ENCODE data around the gene IFI35. TPM values are rescaled to one million over a fixed set of nuclear protein-coding genes. Genes with fewer than 3 reads are reported as not detected.
"Not testable (repeated sequence)": the region's sequence is repeated elsewhere in the genome, so short reads cannot be mapped to it uniquely, and the experiment has no call there.

The IFI35 gene
- total RNA-seq, 1 donor from 2014 or later, result 18.5 TPM

DNA sequence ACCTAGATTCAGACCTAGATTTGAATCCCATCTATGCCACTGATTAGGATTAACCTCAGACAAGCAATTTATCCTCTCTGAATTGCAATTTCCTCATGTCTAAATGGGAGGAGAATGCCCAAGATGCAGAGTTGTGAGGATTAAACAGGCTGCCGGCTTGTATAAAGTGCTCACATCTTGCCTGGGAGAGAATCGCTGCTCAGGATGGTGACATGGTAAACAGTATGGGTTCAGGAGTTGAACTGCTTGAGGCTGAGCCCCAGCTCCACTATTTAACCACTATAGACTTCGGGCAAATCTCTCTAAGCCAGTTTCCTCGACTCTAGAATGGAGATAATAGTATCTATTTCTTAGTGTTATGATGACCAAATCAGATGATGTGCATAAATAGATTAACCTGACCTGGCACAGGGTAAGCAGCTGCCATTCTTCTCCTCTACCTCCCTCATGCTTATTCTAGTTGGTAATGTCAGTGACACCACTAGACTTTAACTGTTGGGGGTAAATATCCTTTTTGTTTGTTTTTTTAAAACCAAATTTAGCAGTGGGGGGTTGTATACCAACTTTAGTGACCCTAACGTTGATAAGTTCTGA lies 9.1 kb upstream of the IFI35 start:
- no peak for DNase-seq (ENCODE audit: low read depth)

DNA sequence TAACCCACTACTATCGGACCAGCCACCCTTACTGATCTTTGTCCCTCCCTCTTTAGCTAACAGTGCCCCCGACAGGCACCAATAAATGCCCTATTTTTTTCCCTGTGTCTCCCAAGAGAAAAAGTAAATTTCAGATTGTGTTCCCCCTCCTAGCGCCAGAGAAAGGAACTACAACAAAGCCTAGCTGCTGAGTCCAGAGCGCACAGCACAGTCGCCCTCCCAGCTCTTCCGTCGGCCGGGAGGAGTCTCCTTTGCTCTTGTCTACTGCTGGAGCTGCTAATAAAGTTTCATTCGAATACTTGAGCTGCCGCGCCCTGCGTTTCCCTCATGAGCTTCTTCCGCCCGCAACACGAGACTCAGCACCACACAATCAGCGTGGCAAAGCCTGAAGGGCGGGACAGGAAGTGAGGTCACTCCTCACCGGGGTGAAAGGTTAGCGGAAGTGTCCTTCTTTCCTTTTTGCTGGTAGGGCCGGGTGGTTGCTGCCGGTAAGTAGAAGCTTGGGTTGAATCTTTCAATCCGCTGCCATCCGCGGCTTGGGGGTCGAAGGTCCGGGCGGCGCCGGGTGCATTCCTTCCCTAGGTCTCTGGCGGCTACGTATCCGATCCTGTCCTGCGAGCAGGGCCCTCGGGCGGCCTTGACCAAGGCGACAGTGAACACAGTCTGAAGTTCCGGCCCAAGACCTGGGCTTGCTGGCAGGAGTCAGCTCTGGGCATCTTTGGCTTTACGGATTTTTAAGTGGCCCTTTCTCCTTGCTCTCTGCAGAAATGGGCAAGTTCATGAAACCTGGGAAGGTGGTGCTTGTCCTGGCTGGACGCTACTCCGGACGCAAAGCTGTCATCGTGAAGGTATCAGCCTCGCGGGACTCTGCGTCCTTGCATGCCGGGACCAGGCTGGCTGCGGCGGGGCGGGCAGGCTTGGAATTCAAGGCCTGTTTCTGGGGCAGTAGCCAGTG lies 8.3 kb upstream of the IFI35 start, which contains the start of gene RPL27:
TSS of gene RPL27 (plus strand) at position 436 of the 955 bp plus-strand sequence. CDS start at position 768, 332 bp downstream.
- DNase-seq (ENCODE audit: low read depth), result peak; percentile 100

DNA sequence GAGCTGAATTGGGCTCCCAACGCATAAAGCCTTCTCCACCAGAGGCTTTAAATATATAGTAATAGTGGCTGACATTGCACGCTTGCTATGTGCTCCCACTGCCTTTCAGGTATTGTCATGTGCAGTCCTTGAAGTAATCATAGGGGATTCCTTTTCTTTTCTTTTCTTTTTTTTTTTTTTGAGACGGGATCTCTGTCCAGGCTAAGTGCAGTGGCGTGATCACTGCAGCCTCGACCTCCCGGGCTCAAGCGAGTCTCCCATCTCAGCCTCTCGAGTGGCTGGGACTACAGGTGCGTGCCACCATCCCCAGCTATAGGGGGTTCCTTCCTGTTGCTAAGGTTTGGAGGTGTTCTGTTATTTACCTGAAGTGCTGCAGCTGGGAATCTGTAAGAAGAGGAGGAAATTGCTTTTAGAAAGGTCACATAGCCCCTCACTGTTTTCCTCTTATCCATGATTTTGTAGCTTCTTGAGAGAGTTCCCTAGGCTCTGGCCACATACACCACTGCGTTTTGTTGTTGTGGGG lies 7.5 kb upstream of the IFI35 start:
- no peak for DNase-seq (ENCODE audit: low read depth)

DNA sequence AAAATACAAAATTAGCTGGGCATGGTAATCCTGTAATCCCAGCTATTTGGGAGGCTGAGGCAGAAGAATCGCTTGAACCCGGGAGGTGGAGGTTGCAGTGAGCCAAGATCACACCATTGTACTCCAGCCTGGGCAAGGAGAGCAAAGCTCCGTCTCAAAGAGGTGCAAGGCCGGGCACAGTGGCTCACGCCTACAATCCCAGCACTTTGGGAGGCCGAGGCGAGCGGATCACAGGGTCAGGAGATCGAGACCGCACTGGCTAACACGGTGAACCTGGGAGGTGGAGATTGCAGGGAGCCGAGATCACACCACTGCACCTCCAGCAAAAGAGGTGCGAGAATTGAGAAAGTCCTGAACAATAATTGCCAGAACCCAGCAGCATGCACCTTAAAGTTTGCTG lies 5.7 kb upstream of the IFI35 start:
- DNase-seq (ENCODE audit: low read depth), result not testable (repeated sequence)

DNA sequence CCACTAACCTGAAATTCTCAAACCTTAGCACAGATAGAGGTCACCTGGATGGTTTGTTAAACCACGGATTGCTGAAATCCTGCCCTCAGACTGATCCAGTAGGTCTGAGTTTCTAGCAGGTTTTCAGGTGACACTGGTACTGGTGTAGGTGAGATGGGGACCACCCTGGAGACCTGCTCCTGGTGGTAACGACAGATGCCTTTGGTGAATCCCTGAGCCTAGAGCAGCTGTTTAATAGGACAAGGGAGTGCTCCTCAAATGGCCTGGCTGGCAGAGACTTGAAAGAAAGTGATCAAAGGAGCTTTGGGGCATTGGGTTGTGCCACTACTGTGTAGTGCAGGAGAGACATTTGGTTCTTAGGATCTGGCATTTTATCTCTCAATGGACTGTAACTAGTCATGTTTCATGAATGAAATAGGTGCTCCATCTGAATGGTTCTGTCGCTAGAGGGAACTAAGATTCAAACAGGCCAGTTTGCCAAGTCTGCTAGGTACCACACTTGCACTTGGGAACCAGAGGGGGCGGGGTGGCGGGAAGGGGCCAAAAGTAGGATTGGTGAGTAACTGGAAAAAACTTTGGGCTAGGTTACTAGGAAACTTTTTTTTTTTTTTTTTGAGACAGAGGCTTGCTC lies 2.9 kb upstream of the IFI35 start:
- DNase-seq (ENCODE audit: low read depth), result peak; percentile 72

DNA sequence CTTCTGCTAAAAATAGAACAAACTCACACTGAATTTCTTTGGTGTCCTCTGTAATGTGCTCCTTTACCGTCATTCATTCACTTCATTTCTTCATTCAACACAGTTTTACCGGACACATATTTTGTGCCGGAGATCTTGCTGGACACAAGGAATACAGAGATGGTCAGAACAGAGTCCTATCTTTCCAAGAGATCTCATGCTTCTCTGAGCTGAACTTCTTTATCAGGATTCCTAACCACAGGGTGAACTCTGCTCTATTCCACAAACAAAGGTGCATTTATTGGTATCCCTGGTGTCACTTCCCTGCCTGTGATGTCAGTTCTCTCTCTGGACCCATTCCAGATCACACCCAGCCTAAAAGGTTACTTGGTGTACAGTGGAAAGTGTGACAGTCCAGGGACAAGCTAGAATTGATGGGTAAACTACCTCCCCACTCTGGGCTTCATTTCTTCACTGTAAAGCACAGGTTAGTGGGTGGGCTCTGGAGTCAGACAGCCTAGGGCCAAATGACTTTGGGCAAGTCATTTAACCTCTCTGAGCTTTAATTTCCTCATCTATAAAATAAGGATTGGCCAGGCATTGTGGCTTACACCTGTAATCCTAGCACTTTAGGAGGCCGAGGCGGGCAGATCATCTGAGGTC lies 4.2 kb downstream of the IFI35 start:
- no peak for DNase-seq (ENCODE audit: low read depth)

DNA sequence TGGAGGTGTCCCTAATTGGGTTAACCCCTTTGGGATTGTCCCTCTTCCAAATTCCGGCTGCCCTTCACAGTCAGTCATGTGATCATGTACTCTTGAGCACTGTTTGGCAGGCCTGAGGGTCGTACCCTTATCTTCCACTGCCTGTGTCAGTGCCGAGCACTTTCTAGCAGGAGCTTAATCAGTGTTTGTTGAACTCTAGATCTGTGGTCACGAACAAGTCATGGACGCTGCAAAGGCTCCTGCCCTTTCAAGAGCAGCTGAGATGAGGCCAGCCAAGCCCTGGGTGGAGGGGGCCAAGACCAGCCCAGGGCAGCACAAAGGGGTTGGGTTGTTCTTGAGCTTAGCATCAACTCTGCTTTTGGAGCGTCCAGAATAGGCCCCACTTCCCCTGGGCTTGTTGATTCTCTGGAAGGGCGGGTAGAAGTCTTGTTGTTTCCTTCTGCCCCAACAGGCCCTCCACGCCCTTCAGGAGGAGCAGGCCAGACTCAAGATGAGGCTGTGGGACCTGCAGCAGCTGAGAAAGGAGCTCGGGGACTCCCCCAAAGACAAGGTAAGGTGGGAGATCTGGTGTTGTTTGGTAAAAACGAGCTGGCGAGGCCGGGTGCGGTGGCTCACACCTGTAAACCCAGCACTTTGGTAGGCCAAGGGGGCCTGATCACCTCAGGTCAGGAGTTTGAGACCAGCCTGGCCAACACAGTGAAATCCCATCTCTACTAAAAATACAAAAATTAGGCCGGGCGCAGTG lies 5.3 kb downstream of the IFI35 start:
- peak; percentile 54 for DNase-seq (ENCODE audit: low read depth)

DNA sequence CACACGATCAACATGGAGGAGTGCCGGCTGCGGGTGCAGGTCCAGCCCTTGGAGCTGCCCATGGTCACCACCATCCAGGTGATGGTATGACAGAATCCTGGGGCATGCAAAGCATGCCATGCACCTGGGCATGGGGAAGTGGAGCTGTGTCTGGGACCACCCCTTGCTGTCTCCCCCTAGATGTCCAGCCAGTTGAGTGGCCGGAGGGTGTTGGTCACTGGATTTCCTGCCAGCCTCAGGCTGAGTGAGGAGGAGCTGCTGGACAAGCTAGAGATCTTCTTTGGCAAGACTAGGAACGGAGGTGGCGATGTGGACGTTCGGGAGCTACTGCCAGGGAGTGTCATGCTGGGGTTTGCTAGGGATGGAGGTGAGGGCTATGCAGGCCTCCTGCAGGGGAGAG lies 6.7 kb downstream of the IFI35 start:
- DNase-seq (ENCODE audit: low read depth), result no peak

DNA sequence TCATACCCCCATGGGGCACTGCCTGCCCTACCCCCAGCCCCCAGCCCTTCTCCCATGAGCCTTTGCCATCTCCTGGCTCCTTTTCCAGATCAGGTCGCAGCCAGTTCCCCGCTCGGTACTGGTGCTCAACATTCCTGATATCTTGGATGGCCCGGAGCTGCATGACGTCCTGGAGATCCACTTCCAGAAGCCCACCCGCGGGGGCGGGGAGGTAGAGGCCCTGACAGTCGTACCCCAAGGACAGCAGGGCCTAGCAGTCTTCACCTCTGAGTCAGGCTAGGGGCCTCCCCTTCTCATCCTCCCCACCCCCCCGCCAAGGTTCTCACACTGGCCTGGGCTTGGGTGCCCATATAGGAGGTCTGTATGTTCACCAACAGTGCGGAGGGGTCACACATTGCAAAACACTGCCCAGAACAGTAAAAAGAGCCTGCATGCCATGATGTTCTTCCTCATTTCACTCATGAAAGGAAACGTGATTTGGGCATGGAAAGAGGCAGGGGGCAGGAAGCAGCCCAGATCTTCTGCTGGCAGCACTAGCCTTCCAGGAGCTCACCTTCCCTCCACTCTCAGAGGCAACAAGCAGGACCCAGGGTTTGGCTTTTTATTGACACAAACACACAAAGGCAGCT lies 7.5 kb downstream of the IFI35 start:
- no peak for DNase-seq (ENCODE audit: low read depth)

DNA sequence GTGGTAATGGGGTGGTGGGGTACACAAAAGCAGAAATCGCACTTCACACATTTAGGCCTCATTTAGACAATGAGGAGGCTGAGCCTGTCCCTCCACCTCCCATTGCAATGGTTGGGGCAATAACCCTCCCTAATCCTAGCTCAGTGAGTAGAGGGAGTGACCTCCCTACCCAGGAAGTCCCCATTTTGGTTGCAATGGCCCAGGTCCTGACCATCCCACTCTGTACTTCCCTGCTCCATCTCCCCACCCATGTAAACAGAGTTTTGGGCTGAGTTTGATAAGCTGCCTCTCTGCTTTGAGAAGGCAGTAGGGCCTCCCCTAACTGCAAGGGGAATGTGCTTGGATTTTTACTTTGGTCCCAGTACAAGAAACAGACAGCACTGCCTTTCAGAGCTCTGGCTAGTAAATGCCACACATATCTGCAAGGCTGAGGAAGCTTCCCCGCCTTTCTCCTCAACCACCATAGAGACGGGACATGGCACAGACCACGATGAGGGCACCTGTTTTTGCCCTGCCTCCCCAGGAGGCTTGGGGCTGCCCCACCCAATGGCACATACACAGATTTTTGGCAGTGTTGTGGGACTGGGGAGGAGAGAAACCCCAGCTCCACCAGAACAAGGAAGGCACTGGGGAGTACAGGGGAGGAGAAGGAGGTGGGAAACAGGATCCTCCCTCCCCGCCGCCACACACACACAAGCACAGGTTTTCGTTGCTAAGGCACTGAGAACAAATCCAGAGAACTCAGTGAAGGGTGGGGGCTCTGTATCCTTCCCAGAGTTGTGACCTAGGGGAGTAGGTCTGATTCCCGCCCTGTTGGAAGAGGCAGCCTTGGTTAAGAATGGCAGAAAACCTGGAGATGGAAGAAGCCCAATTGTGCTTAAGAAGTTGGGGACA lies 8.3 kb downstream of the IFI35 start:
- DNase-seq (ENCODE audit: low read depth), result peak; percentile 95

DNA sequence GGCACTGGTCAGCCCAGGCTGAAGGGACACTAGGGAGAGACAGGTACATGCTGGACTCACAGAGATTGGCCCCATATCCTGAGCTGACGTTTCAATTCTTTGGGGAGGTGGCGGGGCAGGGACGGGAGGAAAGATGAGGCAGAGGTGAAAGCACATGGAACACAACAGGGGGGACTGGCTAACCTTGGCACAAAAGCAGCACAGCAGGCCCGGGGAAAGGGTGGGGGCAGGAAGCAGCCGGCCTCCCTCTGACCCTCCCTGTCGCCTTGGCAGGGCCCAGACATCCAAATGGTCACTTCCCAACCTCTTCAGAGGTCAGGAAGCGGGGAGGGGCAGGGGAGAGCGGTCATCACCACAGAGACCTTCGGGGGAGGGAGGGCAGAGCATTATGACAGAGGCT lies 9.0 kb downstream of the IFI35 start:
- peak; percentile 73 for DNase-seq (ENCODE audit: low read depth)

DNA sequence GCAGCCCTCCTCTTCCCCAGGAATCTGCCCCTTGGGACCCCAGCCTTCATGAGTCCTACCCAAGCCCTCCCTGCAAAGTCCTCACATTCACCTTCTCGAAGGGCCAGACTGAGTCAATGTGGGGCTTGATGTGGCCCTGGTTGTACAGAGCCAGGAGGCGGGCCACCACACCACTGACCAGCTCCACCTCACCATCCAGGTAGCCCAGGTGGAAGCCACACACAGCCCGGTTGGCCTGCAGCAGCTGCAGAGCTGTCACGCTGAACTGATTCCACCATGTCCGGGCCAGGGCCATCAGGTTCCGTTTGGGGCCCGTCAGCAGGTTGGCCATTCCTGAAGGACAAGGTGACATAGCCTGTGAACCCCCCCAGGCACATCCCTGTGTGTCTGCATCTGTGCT lies 9.6 kb downstream of the IFI35 start:
- no peak for DNase-seq (ENCODE audit: low read depth)

DNA sequence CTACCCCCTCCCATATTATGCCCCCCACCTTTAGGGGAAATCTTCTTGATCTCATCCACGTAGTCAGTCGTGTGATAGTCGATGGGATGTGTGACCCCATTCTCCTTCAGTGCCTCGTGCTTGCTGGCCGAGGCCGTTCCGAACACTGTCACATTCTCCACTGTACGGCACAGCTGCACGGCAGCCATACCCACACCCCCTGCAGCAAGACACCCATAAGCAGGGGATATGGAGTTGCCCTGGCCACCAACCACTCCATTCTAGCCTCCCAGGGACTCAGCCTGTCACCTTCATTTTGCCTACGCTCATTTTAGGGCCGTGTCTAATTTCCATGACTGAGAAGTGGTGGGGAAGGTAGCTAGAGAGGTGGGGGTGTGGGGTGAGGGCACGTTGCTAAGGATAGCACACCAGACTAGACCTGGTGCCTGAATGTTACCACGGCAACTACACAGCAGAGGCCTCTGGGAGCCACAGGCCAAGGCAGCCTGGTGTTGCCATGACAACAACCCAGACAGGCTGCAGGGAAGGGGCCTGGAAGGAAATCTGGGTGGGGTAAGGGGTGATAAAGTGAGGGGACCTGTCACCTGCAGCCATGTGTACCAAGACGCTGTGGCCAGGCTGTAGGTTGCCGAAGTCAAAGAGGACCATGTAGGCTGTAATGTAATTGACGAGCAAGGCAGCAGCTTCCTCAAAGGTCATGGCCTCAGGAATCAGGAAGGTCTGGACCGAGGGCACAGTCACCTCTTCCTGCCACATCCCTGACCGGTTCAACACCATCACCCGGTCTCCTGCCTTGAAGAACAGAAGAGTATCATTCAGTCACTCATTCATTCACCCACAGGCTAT lies 11.6 kb downstream of the IFI35 start:
- no peak for DNase-seq (ENCODE audit: low read depth)

DNA sequence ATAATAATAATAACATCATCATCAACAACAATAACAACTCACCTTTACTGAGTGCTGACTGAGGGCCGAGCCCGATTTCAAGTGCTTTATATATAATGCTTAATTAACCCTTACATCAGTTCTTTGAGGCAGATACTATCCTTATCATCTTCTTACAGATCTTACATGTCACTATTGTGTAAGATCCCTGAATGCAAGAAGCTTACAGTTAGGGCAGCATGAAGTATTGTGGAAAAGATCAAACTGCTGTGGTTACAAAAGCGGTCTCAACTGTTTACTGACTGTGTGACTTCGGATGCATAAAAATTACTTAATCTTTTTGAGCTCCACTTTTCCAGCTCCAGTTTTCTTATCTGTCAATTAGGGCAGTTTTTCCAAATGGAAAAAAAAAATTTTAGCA lies 12.3 kb downstream of the IFI35 start:
- no peak for DNase-seq (ENCODE audit: low read depth)

DNA sequence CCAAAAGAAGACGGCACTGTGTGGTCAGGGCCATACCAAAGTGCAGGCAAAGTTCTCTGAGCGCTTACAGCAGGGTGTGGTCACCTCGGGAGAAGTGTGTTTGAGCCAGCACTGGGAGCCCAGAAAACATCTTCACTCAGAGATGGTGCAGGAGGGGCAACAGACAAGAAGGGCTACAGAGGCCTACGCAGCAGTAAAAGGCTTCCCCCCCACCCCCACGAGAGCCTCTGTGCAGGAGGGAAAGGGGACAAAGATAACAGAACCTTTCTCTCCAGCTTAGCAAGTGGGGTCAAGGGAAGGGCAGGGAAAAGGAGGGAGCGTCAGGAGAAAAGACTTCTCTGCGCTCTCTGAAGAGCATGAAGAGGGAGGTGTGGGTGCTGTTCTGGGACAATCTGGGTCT lies 12.8 kb downstream of the IFI35 start:
- no peak for DNase-seq (ENCODE audit: low read depth)

DNA sequence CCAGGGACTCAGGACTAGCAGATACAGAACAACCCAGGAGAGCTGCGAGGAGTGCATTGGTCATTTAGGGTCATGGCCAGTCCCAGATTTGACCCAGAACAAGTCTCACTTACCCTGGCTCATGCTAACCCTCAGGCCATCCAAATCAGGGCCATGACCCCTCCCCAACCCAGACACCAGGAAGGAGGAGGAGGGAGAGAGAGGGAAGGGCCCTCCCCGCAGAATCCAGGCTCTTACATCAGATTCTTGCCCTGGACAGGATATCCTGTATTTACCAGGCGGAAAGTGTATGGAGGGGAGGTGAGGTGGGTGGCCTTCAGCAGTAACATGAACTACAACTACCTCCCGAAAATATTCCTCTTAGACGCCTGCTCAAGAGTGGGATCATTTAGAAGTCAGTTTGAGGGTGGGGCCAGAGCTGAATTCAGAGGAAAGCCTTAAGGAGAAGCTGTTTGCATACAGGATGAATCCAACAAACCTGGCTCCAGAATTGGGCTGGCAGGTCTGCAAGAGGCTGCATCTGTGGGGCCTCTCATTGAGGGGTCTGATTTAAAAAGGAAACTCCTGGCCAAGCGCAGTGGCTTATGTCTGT lies 13.5 kb downstream of the IFI35 start:
- no peak for DNase-seq (ENCODE audit: low read depth)

DNA sequence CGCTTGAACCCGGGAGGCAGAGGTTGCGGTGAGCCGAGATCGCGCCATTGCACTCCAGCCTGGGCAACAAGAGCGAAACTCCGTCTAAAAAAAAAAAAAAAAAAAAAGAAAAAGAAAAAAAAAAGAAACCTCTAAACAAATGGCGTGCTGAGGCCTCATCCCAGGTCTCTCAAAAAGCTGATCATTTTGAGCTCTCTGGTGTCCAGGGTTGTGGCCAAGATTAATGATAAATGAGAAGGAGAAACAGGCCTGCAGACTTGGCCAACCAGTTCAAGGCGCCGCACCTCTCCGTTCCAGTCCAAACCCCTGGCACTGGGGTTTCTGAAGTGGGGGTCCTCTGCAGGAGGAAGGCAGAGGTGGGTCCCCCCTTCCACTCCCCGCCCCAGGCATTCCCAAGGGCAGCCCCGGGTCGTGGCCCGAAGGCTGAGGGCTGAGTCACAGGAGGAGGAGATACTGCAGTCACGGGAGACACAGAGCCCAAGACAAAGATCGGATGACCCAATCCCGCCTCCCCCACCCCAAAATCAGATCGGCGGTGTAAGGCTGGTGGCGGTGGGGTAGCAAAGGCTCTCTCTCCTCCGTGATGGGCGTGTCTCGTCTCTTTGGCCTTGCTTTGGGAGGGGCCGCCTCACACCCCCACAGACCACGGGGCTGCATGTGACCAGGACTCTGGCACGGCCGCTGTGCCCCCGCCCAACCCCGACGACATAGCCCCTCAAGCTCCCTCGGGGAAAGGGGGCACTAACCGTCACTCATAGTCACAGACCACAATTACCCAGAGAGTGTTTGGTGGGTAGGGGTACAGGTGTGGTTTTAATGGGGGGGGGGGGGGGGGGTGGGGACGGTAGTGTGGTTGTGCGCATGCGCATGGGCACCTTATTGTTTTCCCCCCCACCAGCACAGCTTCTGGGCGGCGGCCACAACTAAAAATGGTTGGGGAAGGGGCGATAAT lies 14.5 kb downstream of the IFI35 start:
- peak; percentile 95 for DNase-seq (ENCODE audit: low read depth)

Data from myocyte (in vitro differentiated cells).